Measurements from ENCODE around the gene RTTN. TPM values are rescaled to one million over a fixed set of nuclear protein-coding genes. Genes with fewer than 3 reads are reported as not detected.

RTTN gene
- polyA plus RNA-seq, 2 of the 4 experiments (the other 2 are of a cell fraction), result 8.4 to 24.6 TPM

- TF ChIP-seq PBX3 (IDR thresholded peaks at IDR 0.05), result no peak
- no peak for TF ChIP-seq REST (IDR thresholded peaks at IDR 0.05)
- no peak for TF ChIP-seq RNF2 (IDR thresholded peaks at IDR 0.05; ENCODE audit: borderline replicate concordance, low read depth)
- no peak for TF ChIP-seq SREBF2 (IDR thresholded peaks at IDR 0.05)
- TF ChIP-seq MYC (IDR thresholded peaks at IDR 0.05; ENCODE audit: borderline replicate concordance, low read length), result no peak
Observed at GRCh38 chr18:69982417-69982816, 223.1 kb downstream of the RTTN start (continued).

GRCh38 chr18:69981948-69982347, 223.5 kb downstream of the RTTN start:
- no peak overlapping the region for H3K4me2 ChIP-seq
- POLR2A ChIA-PET, result no interaction called here
- CTCF ChIA-PET, result no interaction called here

More at GRCh38 chr18:69981948-69982347, 223.5 kb downstream of the RTTN start:
- H3K4me1 ChIP-seq, result no peaks in the 10 kb centered on the region
- DNase-seq (ENCODE audit: low read depth in 1 of 2, low spot score in 1 of 2) (no peak), FAIRE-seq (no peak), ATAC-seq (no peak)
- TF ChIP-seq NPAS2 (CRISPR knock-in tag; IDR thresholded peaks at IDR 0.05; ENCODE audit: borderline replicate concordance), result no peak
- no peak for TF ChIP-seq HOXA7 (CRISPR knock-in tag; IDR thresholded peaks at IDR 0.05)
- no peak for TF ChIP-seq RNF2 (IDR thresholded peaks at IDR 0.05; ENCODE audit: borderline replicate concordance, low read depth)
- no peak for TF ChIP-seq HOXB13 (CRISPR knock-in tag; IDR thresholded peaks at IDR 0.05; ENCODE audit: low read depth)
- TF ChIP-seq ZSCAN20 (CRISPR knock-in tag; IDR thresholded peaks at IDR 0.05), result no peak
- no peak for TF ChIP-seq ZC3H11A (IDR thresholded peaks at IDR 0.05)
- no peak for TF ChIP-seq REST (IDR thresholded peaks at IDR 0.05)
- no peak for TF ChIP-seq CHD4 (IDR thresholded peaks at IDR 0.05; ENCODE audit: borderline replicate concordance)
- TF ChIP-seq PBX3 (IDR thresholded peaks at IDR 0.05), result no peak
- no peak for TF ChIP-seq FOXS1 (CRISPR knock-in tag; IDR thresholded peaks at IDR 0.05)
- H3K27ac ChIP-seq, result no peak overlapping the region
- peaks cover 3% of the 10 kb centered on the region; the same call in 1 of the 3 replicates for H3K9me3 ChIP-seq
- WGBS (ENCODE audit: missing lambda C conversion rate), result 90% methylated on average over 2 of the region's 2 CpGs
- no peak overlapping the region for H3K4me3 ChIP-seq

All from A549 (cell line).